Trophoblast cell (in vitro differentiated cells and primary cell): ENCODE measurements around the gene TRPM8.
"Not testable (repeated sequence)": the region's sequence is repeated elsewhere in the genome, so short reads cannot be mapped to it uniquely, and the experiment has no call there.

Source experiments
- DNase-seq, 2 donors: peaks; one replicate each; pipeline ENCODE4 v3.0.0-alpha.2; 2016
- H2AFZ ChIP-seq: 2 replicates; pipeline ENCODE4 v1.6.1; 2013; ENCODE audit warnings: low read length, moderate library complexity, mild to moderate bottlenecking; ENCODE audit not compliant: insufficient read depth, poor library complexity
- H2AK5ac ChIP-seq: 2 replicates; pipeline ENCODE4 v1.6.1; 2013; ENCODE audit warnings: mild to moderate bottlenecking, low read length
- H2BK120ac ChIP-seq: 2 replicates; pipeline ENCODE4 v1.6.1; 2013; ENCODE audit warnings: low read length, mild to moderate bottlenecking, moderate library complexity; ENCODE audit not compliant: insufficient read depth, poor library complexity
- H2BK12ac ChIP-seq: 2 replicates; pipeline ENCODE4 v1.6.1; 2013; ENCODE audit warnings: mild to moderate bottlenecking, low read length, moderate library complexity
- H2BK5ac ChIP-seq: 2 replicates; pipeline ENCODE4 v1.6.1; 2013; ENCODE audit warnings: low read length, low read depth, moderate library complexity, mild to moderate bottlenecking; ENCODE audit not compliant: poor library complexity
- H3K14ac ChIP-seq: 2 replicates; pipeline ENCODE4 v1.6.1; 2013; ENCODE audit warnings: mild to moderate bottlenecking, low read length
- H3K18ac ChIP-seq: 2 replicates; pipeline ENCODE4 v1.6.1; 2013; ENCODE audit warnings: mild to moderate bottlenecking, low read length
- H3K23ac ChIP-seq: 2 replicates; pipeline ENCODE4 v1.6.1; 2013; ENCODE audit warnings: low read length
- H3K27ac ChIP-seq: 2 replicates; pipeline ENCODE4 v1.5.1; 2013; ENCODE audit warnings: low read depth, mild to moderate bottlenecking, inconsistent platforms, low read length, moderate library complexity
- H3K27me3 ChIP-seq: 2 replicates; pipeline ENCODE4 v1.6.1; 2013; ENCODE audit warnings: inconsistent platforms, mild to moderate bottlenecking, low read length, moderate library complexity; ENCODE audit not compliant: insufficient read depth
- H3K36me3 ChIP-seq, 2 experiments: 1 replicate in 1 of 2; 2 replicates in 1 of 2; pipeline ENCODE4 v1.6.1; 2013; ENCODE audit warnings: low read length in 2 of 2, mild to moderate bottlenecking in 2 of 2, moderate library complexity in 1 of 2; ENCODE audit not compliant: insufficient read depth in 2 of 2, control insufficient read depth in 1 of 2
- H3K4ac ChIP-seq: 2 replicates; pipeline ENCODE4 v1.6.1; 2013; ENCODE audit warnings: low read depth, mild to moderate bottlenecking, low read length, moderate library complexity
- H3K4me1 ChIP-seq, 2 experiments: 1 replicate in 1 of 2; 2 replicates in 1 of 2; pipeline ENCODE4 v1.6.1; 2013; ENCODE audit warnings: low read length in 2 of 2, mild to moderate bottlenecking in 2 of 2, moderate library complexity in 1 of 2; ENCODE audit not compliant: insufficient read depth in 2 of 2, control insufficient read depth in 1 of 2
- H3K4me2 ChIP-seq: 2 replicates; pipeline ENCODE4 v1.6.1; 2013; ENCODE audit warnings: inconsistent platforms, mild to moderate bottlenecking, low read length, moderate library complexity
- H3K4me3 ChIP-seq: 2 replicates; pipeline ENCODE4 v1.5.1; 2013; ENCODE audit warnings: mild to moderate bottlenecking, low read depth, low read length, inconsistent platforms
- H3K79me1 ChIP-seq: one replicate; pipeline ENCODE4 v1.6.1; 2013; ENCODE audit warnings: low read length
- H3K79me2 ChIP-seq: 2 replicates; pipeline ENCODE4 v1.6.1; 2013; ENCODE audit warnings: low read length, mild to moderate bottlenecking; ENCODE audit not compliant: control insufficient read depth, insufficient read depth, poor library complexity
- H3K9ac ChIP-seq: 2 replicates; pipeline ENCODE4 v1.6.1; 2013; ENCODE audit warnings: mild to moderate bottlenecking, low read length
- H3K9me3 ChIP-seq: 2 replicates; pipeline ENCODE4 v1.6.1; 2013; ENCODE audit warnings: low read depth, mild to moderate bottlenecking, control low read depth, inconsistent platforms, low read length; ENCODE audit not compliant: insufficient read depth
- H4K12ac ChIP-seq: 2 replicates; pipeline ENCODE4 v1.6.1; 2013; ENCODE audit warnings: low read depth, mild to moderate bottlenecking, low read length, moderate library complexity
- H4K8ac ChIP-seq: 2 replicates; pipeline ENCODE4 v1.6.1; 2013; ENCODE audit warnings: low read depth, mild to moderate bottlenecking, low read length, moderate library complexity
- H4K91ac ChIP-seq: one replicate; pipeline ENCODE4 v1.6.1; 2013; ENCODE audit warnings: low read depth, mild to moderate bottlenecking, low read length, moderate library complexity
- WGBS: extraction: QIAGEN DNeasy Blood & Tissue Kit; methylation state at CpG from one replicate; pipeline ENCODE4 v1.1.7; 2013; ENCODE audit warnings: missing lambda C conversion rate; ENCODE audit not compliant: insufficient read length, insufficient coverage; ENCODE audit errors: extremely low coverage; 5-methylcytosine and 5-hydroxymethylcytosine counted together

Gene TRPM8

GRCh38 chr2:233965646-233966045 is 48.5 kb downstream of the TRPM8 start:
- H2BK12ac ChIP-seq: not testable (repeated sequence)

GRCh38 chr2:233966388-233966787 is 49.2 kb downstream of the TRPM8 start:
- H3K27ac ChIP-seq: no peak overlapping the region
- DNase-seq: no peak
- no peak overlapping the region for H3K9ac ChIP-seq
- H3K4me1 ChIP-seq: no peaks in the 10 kb centered on the region
- H3K79me1 ChIP-seq: no peaks in the 10 kb centered on the region
- no CpG with 5 or more reads among the region's 7 CpGs for WGBS
- H2BK120ac ChIP-seq: no peak overlapping the region
- no peaks in the 10 kb centered on the region for H3K79me2 ChIP-seq
- H2AK5ac ChIP-seq: no peak overlapping the region
- no peak overlapping the region for H4K91ac ChIP-seq
- no peak overlapping the region for H3K18ac ChIP-seq
- no peak overlapping the region for H3K4me3 ChIP-seq
- H2BK12ac ChIP-seq: no peak overlapping the region
- H2AFZ ChIP-seq: no peak overlapping the region
- no peak overlapping the region for H3K14ac ChIP-seq
- no peak overlapping the region for H4K12ac ChIP-seq
- peaks cover 4% of the 10 kb centered on the region for H3K9me3 ChIP-seq
- no peaks in the 10 kb centered on the region for H3K36me3 ChIP-seq
- H4K8ac ChIP-seq: no peak overlapping the region
- no peak overlapping the region for H3K23ac ChIP-seq
- H3K27me3 ChIP-seq: no peaks in the 10 kb centered on the region
- no peak overlapping the region for H2BK5ac ChIP-seq
- H3K4me2 ChIP-seq: no peak overlapping the region
- H3K4ac ChIP-seq: no peak overlapping the region

More at GRCh38 chr2:233965646-233966045, 48.5 kb downstream of the TRPM8 start:
- not testable (repeated sequence) for H3K9me3 ChIP-seq, H3K27ac ChIP-seq, H3K9ac ChIP-seq, H3K4ac ChIP-seq, H3K4me3 ChIP-seq, H2BK5ac ChIP-seq, DNase-seq, H4K12ac ChIP-seq, H3K23ac ChIP-seq, H4K91ac ChIP-seq, H3K79me2 ChIP-seq, H2AK5ac ChIP-seq, H3K4me1 ChIP-seq, H3K4me2 ChIP-seq, H2AFZ ChIP-seq, H4K8ac ChIP-seq, H3K27me3 ChIP-seq, H3K79me1 ChIP-seq, H2BK120ac ChIP-seq, H3K14ac ChIP-seq, H3K36me3 ChIP-seq, H3K18ac ChIP-seq
- no CpG with 5 or more reads among the region's 7 CpGs for WGBS

GRCh38 chr2:233967164-233967563 is 50.0 kb downstream of the TRPM8 start:
- no peak for DNase-seq
- H4K12ac ChIP-seq: no peak overlapping the region
- no peak overlapping the region for H2BK12ac ChIP-seq
- H3K9me3 ChIP-seq: peaks cover 4% of the 10 kb centered on the region
- H3K79me1 ChIP-seq: no peaks in the 10 kb centered on the region
- H3K4me2 ChIP-seq: no peak overlapping the region
- no peaks in the 10 kb centered on the region for H3K27me3 ChIP-seq
- H3K4me1 ChIP-seq: no peaks in the 10 kb centered on the region
- H3K36me3 ChIP-seq: no peaks in the 10 kb centered on the region
- no peak overlapping the region for H3K23ac ChIP-seq
- H3K79me2 ChIP-seq: no peaks in the 10 kb centered on the region
- no peak overlapping the region for H3K9ac ChIP-seq
- H4K8ac ChIP-seq: no peak overlapping the region
- H2BK5ac ChIP-seq: no peak overlapping the region
- H2BK120ac ChIP-seq: no peak overlapping the region
- no peak overlapping the region for H3K27ac ChIP-seq
- WGBS: no CpG with 5 or more reads among the region's 2 CpGs
- no peak overlapping the region for H3K18ac ChIP-seq
- H2AFZ ChIP-seq: no peak overlapping the region
- H4K91ac ChIP-seq: no peak overlapping the region
- no peak overlapping the region for H3K14ac ChIP-seq
- H2AK5ac ChIP-seq: no peak overlapping the region
- no peak overlapping the region for H3K4ac ChIP-seq
- no peak overlapping the region for H3K4me3 ChIP-seq

- Histone ChIP-seq H2BK12ac (no peak overlapping the region), H2AFZ (no peak overlapping the region), H3K14ac (no peak overlapping the region), H3K9me3 (peaks cover 4% of the 10 kb centered on the region), H3K23ac (no peak overlapping the region), H3K79me1 (no peaks in the 10 kb centered on the region), H4K91ac (no peak overlapping the region), H2AK5ac (no peak overlapping the region), H2BK5ac (no peak overlapping the region), H3K36me3 (no peaks in the 10 kb centered on the region), H3K27ac (no peak overlapping the region), H3K79me2 (no peaks in the 10 kb centered on the region), H3K4me2 (no peak overlapping the region), H4K12ac (no peak overlapping the region), H3K18ac (no peak overlapping the region), H3K4me1 (peaks cover 5 to 6% of the 10 kb centered on the region in 2 experiments), H3K4ac (no peak overlapping the region), H3K27me3 (no peaks in the 10 kb centered on the region), H2BK120ac (no peak overlapping the region), H4K8ac (no peak overlapping the region), H3K9ac (no peak overlapping the region), H3K4me3 (no peak overlapping the region)
- DNase-seq: no peak
- no CpG with 5 or more reads among the region's 4 CpGs for WGBS
Observed at GRCh38 chr2:233968556-233968955, 51.4 kb downstream of the TRPM8 start.
